Neural progenitor cell (in vitro differentiated cells): Measurements from ENCODE around the gene ANO8.

Source experiments
- CTCF ChIP-seq: fragments of 200-600 bp; sonication (generic); IDR thresholded peaks from 2 replicates; pipeline ENCODE4 v1.5.1; 2017; ENCODE audit warnings: antibody characterized with exemption, mild to moderate bottlenecking
- EZH2 ChIP-seq: fragments of 200-600 bp; sonication (generic); IDR thresholded peaks from 2 replicates; pipeline ENCODE4 v1.6.1; 2017; ENCODE audit warnings: antibody characterized with exemption, mild to moderate bottlenecking, moderate library complexity
- EZH2phosphoT487 ChIP-seq: fragments of 200-600 bp; sonication (generic); IDR thresholded peaks from 2 replicates; pipeline ENCODE4 v1.6.1; 2017; ENCODE audit warnings: antibody characterized with exemption

- TF ChIP-seq CTCF (no peak), EZH2 (no peak), EZH2phosphoT487 (no peak)
Measured at GRCh38 chr19:17331045-17331558, 3.6 kb downstream of the ANO8 start.
